Cerebellar cortex (tissue), 1 donor: ENCODE measurements around the gene ITGA5.

Source experiments
- DNase-seq: peaks from one replicate; pipeline ENCODE4 v3.0.0-alpha.2; 2015; ENCODE audit warnings: low spot score

Gene ITGA5

GRCh38 chr12:54352891-54353874, 65.9 kb downstream of the ITGA5 start:
- peak; percentile 63 for DNase-seq

DNA sequence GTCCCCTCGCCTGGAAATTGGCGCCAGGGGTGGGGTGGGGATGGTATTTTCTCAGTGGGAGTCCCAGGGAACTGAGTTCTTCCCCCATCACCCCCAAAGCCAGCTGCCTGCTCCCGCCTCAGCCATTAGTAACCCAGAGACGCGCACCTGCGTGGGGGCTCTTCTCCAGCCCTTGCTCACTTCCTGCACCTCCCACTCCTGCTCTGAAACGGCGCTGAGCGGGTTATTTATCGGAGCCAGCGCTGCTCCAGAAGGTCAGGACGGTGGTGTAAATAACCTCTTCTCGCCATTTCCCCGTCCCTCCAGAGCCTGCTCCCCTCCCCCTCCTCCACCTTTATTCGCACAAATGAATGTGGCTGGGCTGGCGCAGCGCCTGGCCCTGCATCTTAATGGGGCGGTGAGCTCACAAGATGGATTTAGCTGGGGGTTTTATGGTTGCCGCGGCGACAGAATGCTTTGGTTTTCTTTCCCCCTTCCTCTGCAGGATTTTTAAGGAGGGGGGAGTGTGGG, 67.0 kb downstream of the ITGA5 start:
- DNase-seq: peak; percentile 90

DNA sequence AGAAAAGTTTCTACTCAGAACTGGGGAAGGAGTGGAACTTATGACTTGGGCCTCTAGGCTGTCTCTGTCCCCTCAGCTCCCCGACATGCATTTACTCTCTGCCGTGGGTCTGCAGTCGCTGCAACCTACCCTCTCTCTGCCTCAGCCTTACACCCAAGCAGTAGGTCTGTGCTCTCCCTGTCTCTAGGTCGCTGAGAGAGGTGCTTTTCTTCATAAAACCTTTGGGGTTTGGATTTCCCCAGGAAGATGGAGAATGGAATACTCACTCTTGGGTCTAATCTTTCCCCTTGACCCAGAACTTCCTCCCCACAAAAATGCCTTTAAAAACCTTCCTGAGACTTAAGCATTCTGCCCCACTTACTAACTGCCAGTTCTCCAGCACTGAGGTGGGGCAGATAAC, 67.7 kb downstream of the ITGA5 start:
- DNase-seq: peak; percentile 42

GRCh38 chr12:54350743-54351142, 68.3 kb downstream of the ITGA5 start:
- peak; percentile 25 for DNase-seq

DNA sequence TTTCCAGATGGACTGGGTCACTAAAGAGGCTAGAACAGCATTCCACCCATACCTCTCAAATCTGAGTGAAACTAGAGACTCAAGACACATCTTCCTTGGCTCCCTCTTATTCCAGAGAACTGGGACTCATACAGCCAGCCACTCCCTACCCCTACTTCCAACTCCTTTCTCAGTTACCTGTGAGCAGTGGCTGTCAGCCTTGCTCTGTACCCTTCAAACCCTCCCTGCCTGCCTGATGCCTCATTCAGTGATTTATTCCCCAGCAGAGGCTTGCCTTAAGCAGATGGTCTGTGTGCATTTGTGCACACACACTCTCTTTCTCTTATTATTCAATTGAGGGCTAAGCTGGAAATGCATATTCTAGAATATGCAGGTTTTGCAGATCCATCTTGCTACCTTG, 69.4 kb downstream of the ITGA5 start:
- no peak for DNase-seq

DNA sequence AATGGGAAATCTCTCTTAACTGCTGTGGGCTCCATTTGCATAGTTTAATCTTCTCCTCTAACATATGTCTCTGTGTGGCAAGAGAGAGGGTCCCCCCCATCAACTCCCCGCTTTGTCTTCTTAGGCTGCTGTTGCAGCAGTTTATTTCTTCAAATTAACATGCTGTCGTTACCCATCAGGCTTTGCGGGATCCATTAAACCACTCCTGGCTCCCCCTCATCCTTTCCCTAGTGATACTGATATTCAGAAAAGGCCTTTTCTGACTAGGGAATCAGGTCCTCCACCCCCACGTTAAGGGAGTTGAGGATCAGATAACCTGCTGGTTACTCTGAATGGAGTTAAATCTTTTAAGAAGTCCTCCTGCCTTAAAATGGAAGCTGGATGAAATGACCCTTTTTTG, 70.0 kb downstream of the ITGA5 start:
- no peak for DNase-seq
